ENCODE data around the gene SRSF12. TPM values are rescaled to one million over a fixed set of nuclear protein-coding genes. Genes with fewer than 3 reads are reported as not detected.

Gene SRSF12
- total RNA-seq, 6 experiments from 2014 or later: 0.22 to 0.78 (median 0.40) TPM; not detected in 2

GRCh38 chr6:89145956-89146717 lies 28.3 kb upstream of the SRSF12 start, which contains the start of gene PM20D2:
PM20D2 (plus strand) TSS chr6:89146055; CDS start chr6:89146145, 90 bp downstream.
- Histone ChIP-seq H3K4me1 (peaks cover 0 to 7% (median 1%) of the 10 kb centered on the region in 4 donors), H3K27me3 (no peaks in the 10 kb centered on the region), H3K9me3 (no peaks in the 10 kb centered on the region), H3K36me3 (no peaks in the 10 kb centered on the region), H3K27ac (peak within 1 kb of the TSS; percentile 72 to 78 (median 76)), H3K4me3 (peak within 1 kb of the TSS; percentile 76 to 90 (median 79))
- no peak for TF ChIP-seq CTCF (IDR thresholded peaks at IDR 0.05)
- TF ChIP-seq POLR2A (IDR thresholded peaks at IDR 0.05): peak; percentile 64
- DNase-seq (peak; percentile 79 to 86 (median 83)), ATAC-seq (peak; percentile 94 to 98 (median 95))
- intact Hi-C loops (cut with DNase I): no loop called here
- WGBS (ENCODE audit: insufficient coverage, low coverage, low lambda C conversion rate, missing lambda C conversion rate): under 1% methylated on average over 27 of the region's 102 CpGs

- WGBS (ENCODE audit: insufficient coverage, low coverage, low lambda C conversion rate, missing lambda C conversion rate): 5% methylated on average over 16 of the region's 17 CpGs
- H3K27me3 ChIP-seq: no peaks in the 10 kb centered on the region
- H3K9me3 ChIP-seq: no peaks in the 10 kb centered on the region
- peaks cover 0 to 15% (median 5%) of the 10 kb centered on the region in 4 donors for H3K4me1 ChIP-seq
- peak; percentile 18 to 40 (median 26) for ATAC-seq
- TF ChIP-seq CTCF (IDR thresholded peaks at IDR 0.05) (no peak), POLR2A (IDR thresholded peaks at IDR 0.05) (no peak)
- no peak for DNase-seq
- H3K27ac ChIP-seq: peak overlapping the region; percentile 72 to 78 (median 76)
- intact Hi-C loops (cut with DNase I): no loop called here
- H3K4me3 ChIP-seq: peak overlapping the region; percentile 76 to 90 (median 79)
- H3K36me3 ChIP-seq: no peaks in the 10 kb centered on the region
Observed at GRCh38 chr6:89145091-89145955, 27.5 kb upstream of the SRSF12 start.

- H3K36me3 ChIP-seq: no peaks in the 10 kb centered on the region
- intact Hi-C loops (cut with DNase I): no loop called here
- TF ChIP-seq POLR2A (IDR thresholded peaks at IDR 0.05): no peak
- no peak for TF ChIP-seq CTCF (IDR thresholded peaks at IDR 0.05)
- H3K4me1 ChIP-seq: peaks cover 0 to 22% (median 10%) of the 10 kb centered on the region in 4 donors
- H3K4me3 ChIP-seq: no peak overlapping the region
- DNase-seq: no peak
- ATAC-seq: no peak
- WGBS (ENCODE audit: insufficient coverage, low coverage, low lambda C conversion rate, missing lambda C conversion rate): 68% methylated on average over 2 of the region's 2 CpGs
- H3K9me3 ChIP-seq: no peaks in the 10 kb centered on the region
- H3K27me3 ChIP-seq: no peaks in the 10 kb centered on the region
- no peak overlapping the region for H3K27ac ChIP-seq
Observed at GRCh38 chr6:89144354-89144906, 26.6 kb upstream of the SRSF12 start.

- no peak overlapping the region for H3K27ac ChIP-seq
- ATAC-seq: peak; percentile 87 to 96 (median 92)
Observed at GRCh38 chr6:89140347-89141156, 22.7 kb upstream of the SRSF12 start.

More at GRCh38 chr6:89140347-89141156, 22.7 kb upstream of the SRSF12 start:
- Histone ChIP-seq H3K9me3 (no peaks in the 10 kb centered on the region), H3K4me3 (no peak overlapping the region), H3K36me3 (no peaks in the 10 kb centered on the region), H3K27me3 (no peaks in the 10 kb centered on the region), H3K4me1 (peaks cover 0 to 17% (median 10%) of the 10 kb centered on the region in 4 donors)
- 50% methylated on average over 7 of the region's 7 CpGs for WGBS (ENCODE audit: insufficient coverage, low coverage, low lambda C conversion rate, missing lambda C conversion rate)
- intact Hi-C loops (cut with DNase I): no loop called here
- TF ChIP-seq POLR2A (IDR thresholded peaks at IDR 0.05) (no peak), CTCF (IDR thresholded peaks at IDR 0.05) (no peak)
- no peak for DNase-seq

Data from right lobe of liver (tissue), 6 donors.